IMR-90 (cell line): ENCODE data around the gene GALNT9. TPM values are rescaled to one million over a fixed set of nuclear protein-coding genes. Genes with fewer than 3 reads are reported as not detected.

Source experiments
- ATAC-seq: fragments of 200-7000 bp; cut with Tn5 transposase; 2 replicates; pipeline ENCODE4 v1.9.1; 2020; ENCODE audit warnings: low read depth, mild to moderate bottlenecking, moderate library complexity
- BruUV-seq: library from RNA; stranded (reverse); fragments of 400-500 nt; replicated peaks from 2 replicates; lab custom pipeline; 2021; lab: Mats Ljungman, UMichigan
- CTCF ChIA-PET: fragments of 300-600 bp; formaldehyde crosslinking; extraction: SDS; loops from one replicate; lab custom pipeline; 2021; ENCODE audit warnings: antibody characterized with exemption; lab: Yijun Ruan, JAX
- POLR2A ChIA-PET: fragments of 300-600 bp; sonication (Branson Sonifier 250); formaldehyde crosslinking; loops from one replicate; lab custom pipeline; 2022; ENCODE audit warnings: antibody characterized with exemption; ENCODE audit not compliant: unreplicated experiment; lab: Charles Lee
- DNase-seq: peaks from one replicate; pipeline ENCODE4 v3.0.0; 2013
- H2AFZ ChIP-seq: replicated peaks from 2 replicates; pipeline ENCODE3; 2013; ENCODE audit warnings: low read length, mild to moderate bottlenecking; ENCODE audit not compliant: poor library complexity
- H2AK5ac ChIP-seq: 2 replicates; pipeline ENCODE4 v1.6.1; 2013; ENCODE audit warnings: low read depth, low read length, inconsistent platforms
- H2AK9ac ChIP-seq: replicated peaks from 2 replicates; pipeline ENCODE3; 2013; ENCODE audit warnings: mild to moderate bottlenecking, low read depth, low read length, moderate library complexity; ENCODE audit not compliant: poor library complexity
- H2BK120ac ChIP-seq: 2 replicates; pipeline ENCODE4 v1.6.1; 2013; ENCODE audit warnings: low read depth, low read length, inconsistent platforms
- H2BK15ac ChIP-seq: 3 replicates; pipeline ENCODE4 v1.6.1; 2013; ENCODE audit warnings: low read depth, low read length, inconsistent platforms
- H2BK20ac ChIP-seq: 2 replicates; pipeline ENCODE4 v1.6.1; 2013; ENCODE audit warnings: low read depth, mild to moderate bottlenecking, inconsistent platforms, low read length, moderate library complexity
- H2BK5ac ChIP-seq: 2 replicates; pipeline ENCODE4 v1.6.1; 2013; ENCODE audit warnings: mild to moderate bottlenecking, low read depth, low read length, inconsistent platforms; ENCODE audit not compliant: poor library complexity, severe bottlenecking
- H3K14ac ChIP-seq: replicated peaks from 2 replicates; pipeline ENCODE4 v1.6.1; 2013; ENCODE audit warnings: low read depth, low read length, inconsistent platforms
- H3K18ac ChIP-seq: 2 replicates; pipeline ENCODE4 v1.6.1; 2013; ENCODE audit warnings: low read depth, low read length, control low read depth
- H3K23ac ChIP-seq: 2 replicates; pipeline ENCODE4 v1.6.1; 2013; ENCODE audit warnings: low read depth, low read length, inconsistent platforms
- H3K27ac ChIP-seq: 2 replicates; pipeline ENCODE4 v1.5.1; 2013; ENCODE audit warnings: mild to moderate bottlenecking, control low read depth, low read length; ENCODE audit not compliant: insufficient read depth
- H3K27me3 ChIP-seq: 2 replicates; pipeline ENCODE4 v1.6.1; 2013; ENCODE audit warnings: low read length; ENCODE audit not compliant: control insufficient read depth, insufficient read depth
- H3K36me3 ChIP-seq: 2 replicates; pipeline ENCODE4 v1.6.1; 2013; ENCODE audit warnings: low read length, mixed read lengths; ENCODE audit not compliant: control insufficient read depth, insufficient read depth
- H3K4ac ChIP-seq: 2 replicates; pipeline ENCODE4 v1.6.1; 2013; ENCODE audit warnings: low read depth, low read length, inconsistent platforms
- H3K4me1 ChIP-seq: 2 replicates; pipeline ENCODE4 v1.6.1; 2013; ENCODE audit warnings: low read length, mixed read lengths; ENCODE audit not compliant: control insufficient read depth, insufficient read depth
- H3K4me2 ChIP-seq: 2 replicates; pipeline ENCODE4 v1.6.1; 2013; ENCODE audit warnings: low read depth, mild to moderate bottlenecking, control low read depth, low read length, moderate library complexity
- H3K4me3 ChIP-seq: 2 replicates; pipeline ENCODE4 v1.5.1; 2013; ENCODE audit warnings: low read depth, mild to moderate bottlenecking, control low read depth, low read length, moderate library complexity; ENCODE audit not compliant: insufficient read depth
- H3K56ac ChIP-seq: 2 replicates; pipeline ENCODE4 v1.6.1; 2013; ENCODE audit warnings: low read length, inconsistent platforms; ENCODE audit not compliant: insufficient read depth; ENCODE audit errors: extremely low read depth
- H3K79me1 ChIP-seq, 2 experiments: 2 replicates each; pipeline ENCODE4 v1.6.1; 2013; ENCODE audit warnings: low read length in 2 of 2, inconsistent platforms in 1 of 2, low read depth in 1 of 2
- H3K9ac ChIP-seq: 2 replicates; pipeline ENCODE4 v1.6.1; 2013; ENCODE audit warnings: low read depth, low read length, control low read depth
- H3K9me1 ChIP-seq: 2 replicates; pipeline ENCODE4 v1.6.1; 2013; ENCODE audit warnings: low read length, inconsistent platforms; ENCODE audit not compliant: insufficient read depth
- H3K9me3 ChIP-seq: 2 replicates; pipeline ENCODE4 v1.6.1; 2013; ENCODE audit warnings: low read length; ENCODE audit not compliant: control insufficient read depth, insufficient read depth
- H4K20me1 ChIP-seq: 2 replicates; pipeline ENCODE4 v1.6.1; 2013; ENCODE audit warnings: low read length, inconsistent platforms; ENCODE audit not compliant: insufficient read depth
- H4K5ac ChIP-seq: 2 replicates; pipeline ENCODE4 v1.6.1; 2013; ENCODE audit warnings: mild to moderate bottlenecking, low read depth, low read length, control low read depth
- H4K8ac ChIP-seq, 2 experiments: 2 replicates each; pipeline ENCODE4 v1.6.1; 2013; ENCODE audit warnings: low read depth in 2 of 2, low read length in 2 of 2, control low read depth in 1 of 2, inconsistent platforms in 1 of 2
- H4K91ac ChIP-seq: 2 replicates; pipeline ENCODE4 v1.6.1; 2013; ENCODE audit warnings: low read depth, low read length, inconsistent platforms; ENCODE audit not compliant: insufficient read depth
- CEBPB ChIP-seq: IDR thresholded peaks from 2 replicates; pipeline ENCODE4 v1.6.1; 2012; ENCODE audit warnings: low read depth, low read length, improper control_type of control experiment
- CTCF ChIP-seq: conservative IDR thresholded peaks from 2 replicates; pipeline ENCODE4 v1.5.1; 2012; ENCODE audit warnings: mild to moderate bottlenecking, low read depth, low read length, improper control_type of control experiment
- ELK1 ChIP-seq: fragments of 150-350 bp; IDR thresholded peaks from 2 replicates; pipeline ENCODE4 v1.6.1; 2016; ENCODE audit warnings: low read depth, mild to moderate bottlenecking, low read length, moderate library complexity, borderline replicate concordance
- FOS ChIP-seq: fragments of 150-350 bp; IDR thresholded peaks from 2 replicates; pipeline ENCODE4 v1.6.1; 2016; ENCODE audit warnings: low read depth, low read length
- MAZ ChIP-seq: IDR thresholded peaks from 2 replicates; pipeline ENCODE4 v1.6.1; 2012; ENCODE audit warnings: low read depth, mild to moderate bottlenecking, low read length, improper control_type of control experiment, moderate library complexity, borderline replicate concordance
- NFE2L2 ChIP-seq: fragments of 150-350 bp; IDR thresholded peaks from 2 replicates; pipeline ENCODE4 v1.6.1; 2016; ENCODE audit warnings: low read depth, mild to moderate bottlenecking, low read length
- USF2 ChIP-seq: fragments of 150-350 bp; IDR thresholded peaks from 2 replicates; pipeline ENCODE4 v1.6.1; 2017; ENCODE audit warnings: mild to moderate bottlenecking, antibody characterized with exemption, low read length, low read depth
- WGBS, 2 experiments: methylation state at CpG; one replicate each; pipeline versions ENCODE4 v1.1.5 to v1.1.7; 2013; ENCODE audit warnings: missing lambda C conversion rate in 2 of 2; ENCODE audit not compliant: insufficient read length in 1 of 2; ENCODE audit errors: extremely low coverage in 2 of 2; 5-methylcytosine and 5-hydroxymethylcytosine counted together
- dilution Hi-C: fragments of 300-500 bp; cut with HindIII; formaldehyde crosslinking; loops from one replicate; pipeline ENCODE4 v1.14.3; 2018; ENCODE audit warnings: low sequenced_read_pairs; ENCODE audit not compliant: unreplicated experiment
- in situ Hi-C: fragments of 300-500 bp; cut with MboI; formaldehyde crosslinking; loops from 3 replicates; pipeline ENCODE4 v1.14.3; 2019; ENCODE audit warnings: low sequenced_read_pairs, inconsistent platforms, mixed read lengths
- intact Hi-C: fragments of 100-400 bp; cut with micrococcal nuclease; formaldehyde crosslinking; loops from 2 replicates; pipeline ENCODE4 v1.10.0; 2022
- polyA plus RNA-seq, 3 experiments: library from polyadenylated mRNA; depleted of rRNA; stranded (reverse); fragments of >200 nt; gene quantifications; 2 replicates each; pipeline ENCODE4 v1.2.3, GENCODE V29; 2012; ENCODE audit warnings: low replicate concordance in 1 of 3
- total RNA-seq: library from RNA; depleted of rRNA; stranded (reverse); fragments of >200 nt; gene quantifications from 2 replicates; pipeline ENCODE4 v1.2.3, GENCODE V29; 2012

The GALNT9 gene
- total and polyA plus RNA-seq, 2 of the 4 experiments (the other 2 are of a cell fraction) = under 0.01 to 0.12 TPM

GRCh38 chr12:132275110-132275531 lies 54.3 kb downstream of the GALNT9 start:
- in situ Hi-C loops = no loop called here
- H2BK15ac ChIP-seq = no peak overlapping the region
- 7% methylated on average over 6 of the region's 13 CpGs; no CpG with 5 or more reads in 1 of the 2 experiments for WGBS, 2 experiments

More at GRCh38 chr12:132275110-132275531, 54.3 kb downstream of the GALNT9 start:
- ChIA-PET CTCF (interaction anchor here (0.6 kb wide), 1 partner anchor 53 kb away, joined by 5 read pairs; no protein-coding TSS in a partner anchor), POLR2A (no interaction called here)
- TF ChIP-seq NFE2L2 = no peak
- no peak for TF ChIP-seq ELK1
- no peak for TF ChIP-seq CTCF
- TF ChIP-seq FOS = no peak
- no peak for TF ChIP-seq MAZ
- no peak for TF ChIP-seq CEBPB
- TF ChIP-seq USF2 = peak; percentile 33; the same call in 1 of the 2 replicates
- Histone ChIP-seq H3K36me3 (no peaks in the 10 kb centered on the region), H3K4me2 (no peak overlapping the region), H2AK9ac (no peak overlapping the region), H2AK5ac (no peak overlapping the region), H3K27ac (no peak overlapping the region), H4K5ac (no peak overlapping the region), H3K18ac (no peak overlapping the region), H3K79me1 (no peaks in the 10 kb centered on the region), H4K8ac (no peak overlapping the region), H2AFZ (peak overlapping the region; percentile 43), H4K20me1 (no peaks in the 10 kb centered on the region), H3K4me1 (no peaks in the 10 kb centered on the region), H2BK120ac (no peak overlapping the region), H3K27me3 (peaks cover 22% of the 10 kb centered on the region; the same call in 1 of the 2 replicates), H3K9me3 (peaks cover 2% of the 10 kb centered on the region; the same call in 1 of the 2 replicates), H3K14ac (no peak overlapping the region), H3K56ac (no peak overlapping the region), H3K9me1 (no peaks in the 10 kb centered on the region), H2BK20ac (no peak overlapping the region), H3K4me3 (no peak overlapping the region), H3K4ac (no peak overlapping the region), H3K9ac (no peak overlapping the region), H2BK5ac (no peak overlapping the region), H3K23ac (no peak overlapping the region), H4K91ac (no peak overlapping the region)
- no TSS peak for BruUV-seq
- ATAC-seq = peak; percentile 84
- intact Hi-C loops (no loop called here), dilution Hi-C loops (no loop called here)
- peak; percentile 20 for DNase-seq
